H54 (cell line): ENCODE measurements around the gene PTPN18.

Source experiments
- DNase-seq: peaks from one replicate; pipeline ENCODE4 v3.0.0; 2011; ENCODE audit warnings: low spot score, mixed read lengths; ENCODE audit not compliant: insufficient read length
- FAIRE-seq: peaks from 3 replicates; lab custom pipeline; 2011; peaks lifted over from hg19 to GRCh38; lab: Jason Lieb, UNC
- POLR2A ChIP-seq: IDR thresholded peaks from 2 replicates; pipeline ENCODE4 v1.6.1; 2011; ENCODE audit warnings: low read depth, mild to moderate bottlenecking, low read length

Gene PTPN18

DNA sequence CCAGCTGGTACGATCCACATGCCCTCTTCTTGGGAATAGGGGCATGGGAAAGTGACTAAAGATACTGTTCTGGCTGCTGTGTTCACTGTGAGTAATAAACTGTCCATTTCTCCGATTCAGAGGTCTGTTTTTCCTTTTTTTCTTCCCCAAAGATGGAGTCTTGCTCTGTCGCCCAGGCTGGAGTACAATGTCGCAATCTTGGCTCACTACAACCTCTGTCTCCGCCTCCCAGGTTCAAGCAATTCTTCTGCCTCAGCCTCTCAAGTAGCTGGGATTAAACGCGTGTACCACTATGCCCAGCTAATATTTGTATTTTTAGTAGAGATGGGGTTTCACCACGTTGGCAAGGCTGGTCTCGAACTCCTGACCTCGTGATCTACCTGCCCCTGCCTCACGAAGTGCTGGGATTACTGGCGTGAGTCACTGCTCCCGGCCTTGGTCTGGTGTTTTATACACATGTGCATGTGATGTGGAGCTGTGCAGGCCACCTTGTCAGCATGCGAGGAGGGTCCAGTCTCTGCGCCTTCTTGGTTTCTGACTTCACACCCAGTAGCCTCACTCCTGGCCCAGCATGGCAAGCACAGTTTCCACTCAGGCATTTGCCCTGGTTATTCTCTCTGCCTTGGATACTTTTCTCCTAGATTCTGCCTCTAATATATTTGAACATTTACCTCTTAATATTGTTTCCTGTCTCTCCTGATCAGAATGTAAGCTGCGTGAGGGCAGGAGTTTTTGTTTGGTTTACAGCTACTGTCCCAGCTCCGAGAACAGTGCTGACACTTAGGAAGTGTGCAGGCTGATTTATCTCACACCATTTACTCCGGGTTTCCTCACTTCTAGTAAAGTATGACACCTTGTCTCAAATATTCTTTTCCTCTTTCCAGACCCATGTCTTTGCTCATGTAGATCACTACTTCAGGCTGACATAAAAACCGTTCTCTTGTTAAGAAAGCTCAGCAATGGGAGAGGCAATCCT, 19.7 kb downstream of the PTPN18 start:
- FAIRE-seq: no peak
- DNase-seq: no peak
- no peak for TF ChIP-seq POLR2A

GRCh38 chr2:130376433-130377293, 20.8 kb downstream of the PTPN18 start:
- DNase-seq (no peak), FAIRE-seq (no peak)
- TF ChIP-seq POLR2A: no peak

DNA sequence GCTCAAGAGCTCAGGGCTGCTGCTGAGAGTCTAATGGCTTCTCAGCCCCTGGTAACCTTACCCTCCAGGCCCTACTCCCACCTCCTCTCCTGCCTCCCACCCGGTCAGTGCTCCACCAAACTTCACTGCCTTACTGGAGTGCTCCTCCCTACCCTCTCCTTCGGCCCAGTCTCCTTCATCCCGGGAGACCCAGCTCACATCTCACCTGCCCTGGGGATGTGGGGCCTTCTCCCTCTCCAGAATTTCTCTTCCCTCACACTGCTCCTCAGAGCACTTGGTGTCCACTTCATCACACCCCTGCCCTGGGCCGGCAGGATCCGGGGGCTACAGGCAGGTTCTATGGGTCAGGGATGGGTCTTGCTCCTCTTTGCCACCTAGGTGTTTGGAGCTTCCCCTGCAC, 21.6 kb downstream of the PTPN18 start:
- FAIRE-seq: no peak
- no peak for TF ChIP-seq POLR2A
- DNase-seq: no peak

- TF ChIP-seq POLR2A: no peak
- DNase-seq (no peak), FAIRE-seq (no peak)
Observed at GRCh38 chr2:130378206-130378897, 22.5 kb downstream of the PTPN18 start.

GRCh38 chr2:130378898-130379214, 23.0 kb downstream of the PTPN18 start:
- FAIRE-seq (no peak), DNase-seq (no peak)
- TF ChIP-seq POLR2A: no peak

GRCh38 chr2:130380096-130380934, 24.5 kb downstream of the PTPN18 start:
- DNase-seq (no peak), FAIRE-seq (no peak)
- TF ChIP-seq POLR2A: no peak

GRCh38 chr2:130381145-130381544, 25.3 kb downstream of the PTPN18 start:
- DNase-seq (no peak), FAIRE-seq (no peak)
- no peak for TF ChIP-seq POLR2A

DNA sequence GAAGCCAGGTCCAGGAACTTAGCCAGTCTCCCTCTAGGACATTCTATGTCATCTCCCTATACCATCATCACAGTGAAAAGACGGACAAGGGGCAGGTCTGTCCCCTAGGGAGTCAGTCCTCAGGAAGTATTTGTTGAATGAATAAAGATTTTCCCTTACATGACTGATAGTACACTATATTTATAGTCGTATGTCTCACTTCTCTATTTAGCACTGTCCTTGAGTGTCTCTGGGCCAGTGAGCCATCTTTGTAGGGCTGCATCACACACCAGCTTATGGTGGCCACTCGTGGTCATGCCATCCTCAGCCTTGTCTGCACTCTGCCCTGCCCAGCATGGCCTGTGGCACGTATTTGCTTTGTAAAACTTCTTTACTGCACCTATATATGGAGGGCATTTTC, 25.8 kb downstream of the PTPN18 start:
- no peak for TF ChIP-seq POLR2A
- FAIRE-seq: no peak
- DNase-seq: no peak

- DNase-seq (no peak), FAIRE-seq (no peak)
- TF ChIP-seq POLR2A: no peak
Observed at GRCh38 chr2:130382313-130382917, 26.6 kb downstream of the PTPN18 start.

DNA sequence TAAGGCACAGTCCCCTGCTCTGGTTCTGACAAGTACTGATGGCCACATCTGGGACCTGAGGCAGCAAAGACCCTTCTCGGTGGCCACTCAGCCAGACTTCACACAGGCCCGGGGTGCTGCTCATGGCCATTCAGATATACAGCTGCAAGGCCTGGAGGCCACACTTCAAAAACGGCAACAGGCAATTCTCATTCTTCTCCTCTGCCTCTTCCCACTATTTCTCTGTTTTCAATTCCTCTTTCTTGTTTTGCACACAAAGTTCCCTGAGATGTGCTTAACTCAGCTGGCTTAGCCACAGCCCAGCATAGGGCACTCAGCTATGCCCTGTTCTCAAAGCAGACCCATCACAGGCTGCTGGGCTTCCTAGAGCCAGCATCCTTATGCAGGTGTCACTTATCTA, 29.9 kb downstream of the PTPN18 start:
- TF ChIP-seq POLR2A: no peak
- FAIRE-seq: no peak
- no peak for DNase-seq

GRCh38 chr2:130387071-130387400, 31.2 kb downstream of the PTPN18 start:
- DNase-seq (no peak), FAIRE-seq (no peak)
- TF ChIP-seq POLR2A: no peak

- no peak for TF ChIP-seq POLR2A
- no peak for DNase-seq
- FAIRE-seq: no peak
Observed at GRCh38 chr2:130387804-130388203, 31.9 kb downstream of the PTPN18 start.

DNA sequence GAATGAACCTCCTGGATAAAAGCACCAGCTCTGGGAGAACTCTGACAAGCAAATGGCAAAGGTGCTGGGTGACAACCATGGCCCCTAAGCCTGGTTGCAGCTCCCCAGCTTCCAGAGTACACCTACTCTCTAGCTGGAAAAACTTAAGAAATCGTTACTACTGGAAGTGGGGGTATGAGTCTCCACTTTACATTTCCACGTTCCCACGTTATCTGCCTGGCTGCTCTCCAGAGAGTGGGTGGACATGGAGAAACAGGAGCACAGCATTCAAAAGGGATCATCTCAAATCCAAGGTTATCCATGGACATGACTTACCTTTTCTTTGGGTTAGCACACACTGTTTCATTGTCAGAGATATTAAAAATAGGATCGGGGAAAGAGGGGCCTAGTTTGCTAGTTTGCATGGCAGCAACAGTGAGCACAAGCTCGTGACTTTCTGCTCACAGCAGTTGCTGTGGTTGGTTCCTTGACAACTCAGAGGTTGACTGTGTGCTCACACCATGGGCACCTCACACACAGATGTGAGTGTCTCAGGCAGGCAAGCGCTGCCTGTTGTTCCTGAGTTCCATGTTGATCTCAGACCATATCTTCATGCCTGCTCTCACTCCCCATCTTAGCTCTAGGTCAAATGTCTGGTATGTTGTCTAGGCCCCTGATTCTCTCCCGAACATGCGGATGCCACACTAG, 32.5 kb downstream of the PTPN18 start:
- no peak for TF ChIP-seq POLR2A
- no peak for FAIRE-seq
- DNase-seq: no peak
